Neural cell (in vitro differentiated cells): ENCODE results near the gene NCAM1. TPM values are rescaled to one million over a fixed set of nuclear protein-coding genes. Genes with fewer than 3 reads are reported as not detected.

Source experiments
- H2AFZ ChIP-seq: fragments of 200-600, 300-800 bp; sonication (generic), shearing (Covaris generic); 2 replicates; pipeline ENCODE4 v1.6.0; 2014; ENCODE audit warnings: low read depth, mild to moderate bottlenecking, antibody characterized with exemption, low read length, moderate library complexity
- H3F3A ChIP-seq: fragments of 200-600 bp; shearing (Covaris generic); 2 replicates; pipeline ENCODE4 v1.6.1; 2016; ENCODE audit warnings: mild to moderate bottlenecking, moderate library complexity, mixed read lengths, antibody characterized with exemption, low read length; ENCODE audit not compliant: insufficient read depth, poor library complexity, severe bottlenecking
- H3K27ac ChIP-seq: fragments of 200-600, 300-800 bp; sonication (generic), shearing (Covaris generic); 2 replicates; pipeline ENCODE4 v1.5.1; 2014; ENCODE audit warnings: mild to moderate bottlenecking, low read length, moderate library complexity
- H3K27me3 ChIP-seq: fragments of 300-800, 200-600 bp; sonication (generic), shearing (Covaris generic); 2 replicates; pipeline ENCODE4 v1.6.0; 2014; ENCODE audit warnings: mild to moderate bottlenecking, low read depth, low read length, moderate library complexity; ENCODE audit not compliant: insufficient read depth
- H3K36me3 ChIP-seq: fragments of 300-800, 200-600 bp; sonication (generic), shearing (Covaris generic); 2 replicates; pipeline ENCODE4 v1.5.1; 2014; ENCODE audit warnings: mild to moderate bottlenecking, antibody characterized with exemption, low read length, moderate library complexity; ENCODE audit not compliant: insufficient read depth
- H3K4me2 ChIP-seq: fragments of 300-800, 200-600 bp; sonication (generic), shearing (Covaris generic); 2 replicates; pipeline ENCODE4 v1.6.0; 2014; ENCODE audit warnings: mild to moderate bottlenecking, low read length
- H3K4me3 ChIP-seq: fragments of 300-800, 200-600 bp; sonication (generic), shearing (Covaris generic); 2 replicates; pipeline ENCODE4 v1.5.1; 2014; ENCODE audit warnings: mild to moderate bottlenecking, low read length, moderate library complexity
- H3K79me2 ChIP-seq: fragments of 200-600 bp; shearing (Covaris generic); replicated peaks from 2 replicates; pipeline ENCODE4 v1.6.0; 2014; ENCODE audit warnings: mild to moderate bottlenecking, low read length, moderate library complexity; ENCODE audit not compliant: insufficient read depth
- H3K9ac ChIP-seq: fragments of 300-800, 200-600 bp; sonication (generic), shearing (Covaris generic); 2 replicates; pipeline ENCODE4 v1.6.1; 2016; ENCODE audit warnings: mild to moderate bottlenecking, low read length, mixed read lengths
- H3K9me2 ChIP-seq: fragments of 200-600 bp; shearing (Covaris generic); 2 replicates; pipeline ENCODE4 v1.6.1; 2016; ENCODE audit warnings: mild to moderate bottlenecking, low read length, mixed read lengths; ENCODE audit not compliant: insufficient read depth
- H3K9me3 ChIP-seq: fragments of 200-600, 300-800 bp; sonication (generic), shearing (Covaris generic); 2 replicates; pipeline ENCODE4 v1.6.1; 2016; ENCODE audit warnings: mild to moderate bottlenecking, mixed run types, low read length, moderate library complexity, mixed read lengths
- H4K20me1 ChIP-seq: fragments of 200-600 bp; shearing (Covaris generic); 2 replicates; pipeline ENCODE4 v1.6.1; 2016; ENCODE audit warnings: mild to moderate bottlenecking, mixed run types; ENCODE audit not compliant: insufficient read depth
- CTCF ChIP-seq: fragments of 450-650 bp; IDR thresholded peaks from 2 replicates; pipeline ENCODE4 v1.5.1; 2014; ENCODE audit warnings: antibody characterized with exemption, mild to moderate bottlenecking, moderate library complexity; ENCODE audit not compliant: poor library complexity, severe bottlenecking
- EP300 ChIP-seq: fragments of 450-650 bp; conservative IDR thresholded peaks from 2 replicates; pipeline ENCODE4 v1.6.1; 2014; ENCODE audit warnings: antibody characterized with exemption, mild to moderate bottlenecking, moderate library complexity; ENCODE audit not compliant: poor library complexity, severe bottlenecking
- EZH2 ChIP-seq: fragments of 200-600, 300-800 bp; shearing (Covaris generic), sonication (generic); IDR thresholded peaks from 2 replicates; pipeline ENCODE4 v1.6.1; 2014; ENCODE audit warnings: antibody characterized with exemption, low read length, borderline replicate concordance, mild to moderate bottlenecking; ENCODE audit not compliant: insufficient read depth, poor library complexity, severe bottlenecking
- MXI1 ChIP-seq: fragments of 450-650 bp; conservative IDR thresholded peaks from 2 replicates; pipeline ENCODE4 v1.6.1; 2014; ENCODE audit warnings: antibody characterized with exemption, mild to moderate bottlenecking; ENCODE audit not compliant: poor library complexity, severe bottlenecking
- POLR2AphosphoS5 ChIP-seq: IDR thresholded peaks from 2 replicates; pipeline ENCODE4 v1.6.1; 2012
- RAD21 ChIP-seq: fragments of 450-650 bp; conservative IDR thresholded peaks from 2 replicates; pipeline ENCODE4 v1.6.1; 2014; ENCODE audit warnings: antibody characterized with exemption, mild to moderate bottlenecking, moderate library complexity
- SMC3 ChIP-seq: fragments of 450-650 bp; conservative IDR thresholded peaks from 2 replicates; pipeline ENCODE4 v1.6.1; 2014; ENCODE audit warnings: antibody characterized with exemption, mild to moderate bottlenecking, moderate library complexity; ENCODE audit not compliant: poor library complexity
- TAF1 ChIP-seq: IDR thresholded peaks from 2 replicates; pipeline ENCODE4 v1.6.1; 2012; ENCODE audit warnings: low read depth
- polyA plus RNA-seq: library from polyadenylated mRNA; depleted of rRNA; stranded (reverse); fragments of >200 nt; gene quantifications from 2 replicates; pipeline ENCODE4 v1.2.3, GENCODE V29; 2014
- TF ChIP-seq, protein P1 (sequence below): IDR thresholded peaks from 2 replicates; pipeline ENCODE4 v1.6.1; 2012; ENCODE audit warnings: borderline replicate concordance

Gene NCAM1
- polyA plus RNA-seq, 1 donor from 2014 or later = 120 TPM

DNA sequence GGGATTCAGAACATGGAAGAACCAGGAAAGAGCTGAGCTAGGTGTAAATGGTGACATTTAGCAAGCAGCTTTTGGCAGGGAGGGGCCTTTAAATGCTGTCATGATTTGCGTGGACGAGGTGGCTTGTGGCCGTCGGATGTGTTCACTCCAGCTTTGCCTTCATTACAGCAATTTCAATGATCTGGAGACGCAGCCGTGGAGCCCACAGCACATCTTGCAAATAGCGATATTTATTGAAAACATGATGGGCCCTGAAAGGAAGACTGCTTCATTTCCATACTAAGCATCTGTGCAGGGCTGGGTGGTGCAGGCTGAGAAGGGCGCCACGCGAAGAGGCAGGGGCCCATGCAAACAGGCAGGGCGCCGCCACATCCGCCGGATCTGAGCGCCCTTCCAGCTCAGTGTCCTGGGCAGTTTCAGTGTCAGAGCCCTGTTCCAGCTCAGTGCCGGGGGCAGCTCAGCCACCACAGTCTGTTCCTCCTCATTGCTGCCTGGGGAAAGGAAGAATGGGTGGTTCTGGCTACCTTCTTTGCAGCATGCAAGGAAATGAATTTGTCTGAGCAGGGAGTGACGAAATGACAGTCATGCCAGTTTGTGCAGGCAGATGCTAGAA, 242.0 kb downstream of the NCAM1 start:
- Histone ChIP-seq H3K36me3 (peaks cover 26% of the 10 kb centered on the region), H3K4me3 (peak overlapping the region; percentile 31), H3F3A (no peaks in the 10 kb centered on the region), H3K9ac (no peak overlapping the region), H2AFZ (no peak overlapping the region), H4K20me1 (no peaks in the 10 kb centered on the region), H3K9me2 (no peaks in the 10 kb centered on the region), H3K27ac (peak overlapping the region; percentile 67), H3K79me2 (peaks cover 13% of the 10 kb centered on the region), H3K27me3 (no peaks in the 10 kb centered on the region), H3K9me3 (no peaks in the 10 kb centered on the region), H3K4me2 (no peak overlapping the region)
- no peak for TF ChIP-seq EZH2
- TF ChIP-seq POLR2AphosphoS5 = peak; percentile 29
- TF ChIP-seq TAF1 = no peak
- no peak for TF ChIP-seq MXI1
- TF ChIP-seq EP300 = no peak
- no peak for TF ChIP-seq CTCF
- TF ChIP-seq RAD21 = no peak

- H2AFZ ChIP-seq = no peak overlapping the region
- no peaks in the 10 kb centered on the region for H3F3A ChIP-seq
- H3K4me2 ChIP-seq = no peak overlapping the region
- H3K79me2 ChIP-seq = peaks cover 13% of the 10 kb centered on the region
- no peaks in the 10 kb centered on the region for H4K20me1 ChIP-seq
- H3K36me3 ChIP-seq = peaks cover 31% of the 10 kb centered on the region
- H3K9ac ChIP-seq = no peak overlapping the region
- no peak overlapping the region for H3K27ac ChIP-seq
- no peaks in the 10 kb centered on the region for H3K27me3 ChIP-seq
- TF ChIP-seq, protein P1, sequence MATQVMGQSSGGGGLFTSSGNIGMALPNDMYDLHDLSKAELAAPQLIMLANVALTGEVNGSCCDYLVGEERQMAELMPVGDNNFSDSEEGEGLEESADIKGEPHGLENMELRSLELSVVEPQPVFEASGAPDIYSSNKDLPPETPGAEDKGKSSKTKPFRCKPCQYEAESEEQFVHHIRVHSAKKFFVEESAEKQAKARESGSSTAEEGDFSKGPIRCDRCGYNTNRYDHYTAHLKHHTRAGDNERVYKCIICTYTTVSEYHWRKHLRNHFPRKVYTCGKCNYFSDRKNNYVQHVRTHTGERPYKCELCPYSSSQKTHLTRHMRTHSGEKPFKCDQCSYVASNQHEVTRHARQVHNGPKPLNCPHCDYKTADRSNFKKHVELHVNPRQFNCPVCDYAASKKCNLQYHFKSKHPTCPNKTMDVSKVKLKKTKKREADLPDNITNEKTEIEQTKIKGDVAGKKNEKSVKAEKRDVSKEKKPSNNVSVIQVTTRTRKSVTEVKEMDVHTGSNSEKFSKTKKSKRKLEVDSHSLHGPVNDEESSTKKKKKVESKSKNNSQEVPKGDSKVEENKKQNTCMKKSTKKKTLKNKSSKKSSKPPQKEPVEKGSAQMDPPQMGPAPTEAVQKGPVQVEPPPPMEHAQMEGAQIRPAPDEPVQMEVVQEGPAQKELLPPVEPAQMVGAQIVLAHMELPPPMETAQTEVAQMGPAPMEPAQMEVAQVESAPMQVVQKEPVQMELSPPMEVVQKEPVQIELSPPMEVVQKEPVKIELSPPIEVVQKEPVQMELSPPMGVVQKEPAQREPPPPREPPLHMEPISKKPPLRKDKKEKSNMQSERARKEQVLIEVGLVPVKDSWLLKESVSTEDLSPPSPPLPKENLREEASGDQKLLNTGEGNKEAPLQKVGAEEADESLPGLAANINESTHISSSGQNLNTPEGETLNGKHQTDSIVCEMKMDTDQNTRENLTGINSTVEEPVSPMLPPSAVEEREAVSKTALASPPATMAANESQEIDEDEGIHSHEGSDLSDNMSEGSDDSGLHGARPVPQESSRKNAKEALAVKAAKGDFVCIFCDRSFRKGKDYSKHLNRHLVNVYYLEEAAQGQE = no peak
- TF ChIP-seq EP300 (no peak), SMC3 (no peak), RAD21 (no peak), EZH2 (no peak), TAF1 (no peak), POLR2AphosphoS5 (no peak), CTCF (no peak), MXI1 (no peak)
- no peaks in the 10 kb centered on the region for H3K9me2 ChIP-seq
- no peak overlapping the region for H3K4me3 ChIP-seq
- H3K9me3 ChIP-seq = no peaks in the 10 kb centered on the region
Measured at GRCh38 chr11:113204280-113204679, 243.1 kb downstream of the NCAM1 start.
